Ureter (tissue), 1 donor: ENCODE data around the gene DDX28. TPM values are rescaled to one million over a fixed set of nuclear protein-coding genes. Genes with fewer than 3 reads are reported as not detected.

ENCODE experiments used
- total RNA-seq: library from RNA; stranded (reverse); gene quantifications from one replicate; pipeline ENCODE4 v1.2.4, GENCODE V29; 2023
- donor health status: DM: yes; HTN: yes; CAD: no.

The DDX28 gene
- total RNA-seq, 1 donor from 2014 or later: 15.5 TPM

Other genes with a start within 250 kb of the DDX28 start
- 25.3 TPM for gene RANBP10, start 216.7 kb downstream of the DDX28 start, total RNA-seq
- 2.5 TPM for gene TSNAXIP1, start 216.3 kb downstream of the DDX28 start, total RNA-seq
- 22.8 TPM for gene THAP11, start 180.9 kb downstream of the DDX28 start, total RNA-seq
- gene NUTF2, start 176.3 kb downstream of the DDX28 start, total RNA-seq: 85.2 TPM
- 50.9 TPM for gene CENPT, start 175.5 kb downstream of the DDX28 start, total RNA-seq
- gene EDC4, start 150.2 kb downstream of the DDX28 start, total RNA-seq: 64.9 TPM
- gene NRN1L, start 138.3 kb downstream of the DDX28 start, total RNA-seq: not detected
- gene PSKH1, start 130.0 kb downstream of the DDX28 start, total RNA-seq: 31.2 TPM
- gene CTRL, start 91.4 kb downstream of the DDX28 start, total RNA-seq: 2.1 TPM
- gene PSMB10, start 86.4 kb downstream of the DDX28 start, total RNA-seq: 89.4 TPM
- 47.3 TPM for gene LCAT, start 79.1 kb downstream of the DDX28 start, total RNA-seq
- gene SLC12A4, start 54.6 kb downstream of the DDX28 start, total RNA-seq: 93.1 TPM
- gene DPEP3, start 42.7 kb downstream of the DDX28 start, total RNA-seq: not detected
- gene DPEP2, start 23.7 kb downstream of the DDX28 start, total RNA-seq: 7.0 TPM
- gene DPEP2NB, start 7.3 kb downstream of the DDX28 start, total RNA-seq: not detected
- gene DUS2, start 52 bp upstream of the DDX28 start, total RNA-seq: 26.6 TPM
- 44.0 TPM for gene NFATC3, start 62.1 kb upstream of the DDX28 start, total RNA-seq
- 127 TPM for gene ESRP2, start 212.9 kb upstream of the DDX28 start, total RNA-seq
- gene PLA2G15, start 222.1 kb upstream of the DDX28 start, total RNA-seq: 15.9 TPM
- gene SLC7A6, start 241.3 kb upstream of the DDX28 start, total RNA-seq: 29.4 TPM